ENCODE results near the gene TRAF3. TPM values are rescaled to one million over a fixed set of nuclear protein-coding genes. Genes with fewer than 3 reads are reported as not detected.

Gene TRAF3
- total RNA-seq, 2 experiments from 2014 or later, result 68.8 to 73.6 TPM

GRCh38 chr14:102738373-102739189 is 38.7 kb upstream of the TRAF3 start:
- ChIA-PET CTCF (no interaction called here), POLR2A (no interaction called here)
- Mint-ChIP-seq H3K4me1 (ENCODE audit: low read depth) (no peaks in the 10 kb centered on the region), H3K27ac (no peak overlapping the region), H3K9me3 (peaks cover 7% of the 10 kb centered on the region), H3K27me3 (no peaks in the 10 kb centered on the region), H3K4me3 (no peak overlapping the region), H3K36me3 (peaks cover 11% of the 10 kb centered on the region)
- no peak for DNase-seq
- intact Hi-C loops (cut with micrococcal nuclease), result no loop called here

GRCh38 chr14:102739190-102739469 is 38.1 kb upstream of the TRAF3 start:
- POLR2A ChIA-PET, result no interaction called here
- H3K27ac Mint-ChIP-seq, result no peak overlapping the region
- no peaks in the 10 kb centered on the region for H3K27me3 Mint-ChIP-seq
- intact Hi-C loops (cut with micrococcal nuclease), result no loop called here
- H3K36me3 Mint-ChIP-seq, result peaks cover 12% of the 10 kb centered on the region
- CTCF ChIA-PET, result no interaction called here
- peaks cover 7% of the 10 kb centered on the region for H3K9me3 Mint-ChIP-seq
- no peaks in the 10 kb centered on the region for H3K4me1 Mint-ChIP-seq (ENCODE audit: low read depth)
- no peak overlapping the region for H3K4me3 Mint-ChIP-seq
- DNase-seq, result no peak

DNA sequence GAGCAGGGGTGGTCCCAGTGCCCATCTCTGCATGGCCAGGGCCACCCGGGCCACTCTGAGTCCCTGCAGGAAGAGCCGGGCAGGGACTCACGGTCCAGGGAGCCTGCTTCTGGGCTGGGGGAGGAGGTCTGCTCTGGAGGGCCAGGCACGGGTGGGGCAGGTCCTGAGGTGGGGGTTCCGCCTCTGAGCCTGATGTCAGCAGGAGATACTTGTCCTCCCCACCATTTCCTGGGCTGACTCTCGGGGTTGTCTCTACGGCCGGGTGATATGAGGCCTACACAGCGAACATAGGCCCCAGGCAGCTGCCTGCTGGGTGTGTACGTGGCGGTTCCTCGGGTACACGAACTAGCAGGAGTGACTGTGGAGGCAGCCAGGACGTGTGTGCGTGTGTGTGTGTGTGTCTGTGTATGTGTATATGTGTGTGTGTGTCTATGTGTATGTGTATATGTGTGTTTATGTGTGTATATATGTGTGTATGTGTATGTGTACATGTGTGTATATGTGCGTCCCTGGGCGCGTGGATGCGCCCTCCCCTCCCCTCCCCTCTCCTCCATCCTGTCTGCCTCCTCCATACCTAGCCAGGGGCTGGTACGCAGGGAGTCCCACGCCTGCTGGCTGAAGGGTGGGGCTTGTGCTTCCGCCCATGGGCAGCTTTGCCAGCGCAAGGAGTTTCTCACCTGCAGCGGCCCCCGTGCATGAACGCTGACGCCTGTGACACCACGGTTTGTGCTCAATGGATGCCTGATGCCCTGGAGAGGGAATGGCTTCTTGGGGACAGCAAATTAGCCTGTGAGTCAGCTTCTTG is 30.4 kb upstream of the TRAF3 start:
- no peaks in the 10 kb centered on the region for H3K27me3 Mint-ChIP-seq

GRCh38 chr14:102748806-102749205 is 28.4 kb upstream of the TRAF3 start:
- Mint-ChIP-seq H3K27ac (no peak overlapping the region), H3K4me1 (ENCODE audit: low read depth) (no peaks in the 10 kb centered on the region), H3K27me3 (no peaks in the 10 kb centered on the region), H3K36me3 (no peaks in the 10 kb centered on the region), H3K4me3 (no peak overlapping the region), H3K9me3 (no peaks in the 10 kb centered on the region)
- intact Hi-C loops (cut with micrococcal nuclease), result no loop called here
- POLR2A ChIA-PET, result no interaction called here
- CTCF ChIA-PET, result no interaction called here
- no peak for DNase-seq

More for the DNA sequence above, 30.4 kb upstream of the TRAF3 start:
- no peak for DNase-seq
- H3K4me1 Mint-ChIP-seq (ENCODE audit: low read depth), result no peaks in the 10 kb centered on the region
- ChIA-PET CTCF (no interaction called here), POLR2A (no interaction called here)
- H3K9me3 Mint-ChIP-seq, result peaks cover 4% of the 10 kb centered on the region
- H3K36me3 Mint-ChIP-seq, result peaks cover 6% of the 10 kb centered on the region
- intact Hi-C loops (cut with micrococcal nuclease), result no loop called here
- H3K4me3 Mint-ChIP-seq, result no peak overlapping the region
- H3K27ac Mint-ChIP-seq, result no peak overlapping the region

DNA sequence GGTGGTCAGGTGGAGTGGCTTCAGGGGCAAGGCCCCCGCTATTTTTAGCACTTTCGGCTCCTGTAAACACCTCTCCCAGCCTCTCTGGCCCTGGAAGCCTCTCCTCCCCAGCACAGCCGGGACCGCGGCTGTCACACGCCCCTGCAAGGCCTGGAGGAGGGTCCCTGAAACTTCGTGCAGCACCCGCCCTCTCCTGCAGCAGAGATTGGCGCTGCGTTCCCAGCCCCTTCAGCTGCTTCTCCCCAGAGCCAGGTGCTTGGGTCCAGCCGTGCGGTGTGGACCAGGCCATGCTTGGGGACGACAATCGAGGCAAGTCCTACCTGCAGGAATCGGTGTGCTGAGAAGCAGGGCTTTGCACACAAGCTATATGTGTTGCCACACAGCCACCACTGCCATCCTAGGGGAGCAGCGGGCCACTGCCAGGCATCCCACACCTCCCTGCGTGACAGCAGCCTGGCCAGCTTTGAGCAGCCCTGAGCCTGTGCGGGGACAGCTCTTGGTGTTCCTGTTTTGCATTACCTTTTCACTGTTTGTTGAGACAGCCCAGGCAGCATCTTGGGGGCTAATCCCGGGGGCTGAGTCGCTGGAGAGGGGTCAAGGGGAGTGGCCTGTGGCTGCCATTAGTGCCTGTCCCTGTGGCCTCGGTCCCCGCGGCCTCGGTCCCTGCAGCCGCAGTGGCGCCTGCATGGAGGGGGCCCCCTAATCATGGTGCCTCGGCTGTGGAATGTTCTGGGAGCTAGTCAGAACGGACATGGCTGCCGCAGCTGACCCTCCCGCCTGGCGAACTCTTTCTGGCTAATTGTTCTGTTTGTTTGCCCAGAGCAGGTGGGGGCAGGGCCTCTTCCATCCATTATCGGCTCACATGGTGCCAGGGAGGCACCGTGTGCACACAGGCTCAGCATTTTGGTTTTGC is 27.6 kb upstream of the TRAF3 start:
- CTCF ChIA-PET, result no interaction called here
- Mint-ChIP-seq H3K27ac (no peak overlapping the region), H3K4me1 (ENCODE audit: low read depth) (peaks cover 2% of the 10 kb centered on the region), H3K36me3 (no peaks in the 10 kb centered on the region), H3K9me3 (no peaks in the 10 kb centered on the region), H3K27me3 (no peaks in the 10 kb centered on the region), H3K4me3 (no peak overlapping the region)
- no peak for DNase-seq
- intact Hi-C loops (cut with micrococcal nuclease), result no loop called here
- POLR2A ChIA-PET, result no interaction called here

- H3K4me3 Mint-ChIP-seq, result no peak overlapping the region
These were observed 26.9 kb upstream of the TRAF3 start for GRCh38 chr14:102750376-102750775.

GRCh38 chr14:102751088-102751487 is 26.2 kb upstream of the TRAF3 start:
- Mint-ChIP-seq H3K27ac (no peak overlapping the region), H3K27me3 (no peaks in the 10 kb centered on the region), H3K4me3 (no peak overlapping the region), H3K9me3 (no peaks in the 10 kb centered on the region), H3K36me3 (no peaks in the 10 kb centered on the region), H3K4me1 (ENCODE audit: low read depth) (peaks cover 2% of the 10 kb centered on the region)
- DNase-seq, result no peak
- POLR2A ChIA-PET, result no interaction called here
- intact Hi-C loops (cut with micrococcal nuclease), result no loop called here
- CTCF ChIA-PET, result interaction anchor here (0.6 kb wide), 1 partner anchor 105 kb away, joined by 3 read pairs; no protein-coding TSS in a partner anchor

More at GRCh38 chr14:102750376-102750775, 26.9 kb upstream of the TRAF3 start:
- Mint-ChIP-seq H3K9me3 (no peaks in the 10 kb centered on the region), H3K27ac (no peak overlapping the region), H3K27me3 (no peaks in the 10 kb centered on the region), H3K36me3 (no peaks in the 10 kb centered on the region), H3K4me1 (ENCODE audit: low read depth) (peaks cover 2% of the 10 kb centered on the region)
- ChIA-PET CTCF (no interaction called here), POLR2A (no interaction called here)
- intact Hi-C loops (cut with micrococcal nuclease), result no loop called here
- no peak for DNase-seq

- no peaks in the 10 kb centered on the region for H3K36me3 Mint-ChIP-seq
- POLR2A ChIA-PET, result no interaction called here
These were observed 24.9 kb upstream of the TRAF3 start for GRCh38 chr14:102752239-102752847.

DNA sequence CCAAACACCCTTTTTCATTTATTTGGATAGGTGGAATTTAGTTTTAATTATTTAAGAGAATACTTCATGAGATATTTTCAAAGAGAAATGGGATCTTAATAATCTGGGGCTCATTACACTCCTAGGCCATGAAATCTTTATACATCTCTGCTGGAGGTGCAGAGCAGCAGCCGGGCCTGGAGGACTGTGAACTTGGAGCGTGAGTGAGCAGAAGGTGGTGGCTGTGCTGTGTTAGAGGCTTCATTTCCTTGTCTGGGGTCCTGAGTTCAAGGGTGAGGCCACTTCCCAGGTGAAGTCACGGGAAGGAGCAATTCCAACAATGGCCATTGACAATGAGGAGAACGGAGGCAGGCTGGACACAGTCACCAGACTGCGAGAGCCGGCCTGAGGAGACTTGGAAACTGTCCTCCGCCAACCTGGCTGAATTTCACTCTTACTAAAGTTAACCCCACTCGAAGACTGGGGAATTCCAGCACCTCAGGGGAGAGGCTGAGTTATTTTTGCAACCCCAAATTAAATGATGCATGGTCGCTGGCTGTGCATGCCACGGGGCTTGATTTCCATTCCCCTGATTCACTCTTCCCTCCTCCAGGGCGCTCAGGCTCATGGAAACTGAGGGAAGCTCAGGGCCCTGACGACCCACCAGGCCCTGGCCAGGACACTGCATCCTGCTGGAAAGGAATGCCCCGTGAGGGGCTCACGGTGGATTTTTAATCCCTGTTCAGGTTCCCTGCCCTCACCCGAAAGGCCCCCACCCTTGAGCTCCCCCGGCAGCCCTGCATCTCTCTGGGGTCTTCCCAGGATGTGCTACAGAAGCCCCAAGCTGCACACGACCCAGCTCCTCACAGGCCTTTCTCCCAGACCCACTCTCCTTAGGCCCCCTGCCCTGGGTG is 22.6 kb upstream of the TRAF3 start:
- no peaks in the 10 kb centered on the region for H3K9me3 Mint-ChIP-seq
- DNase-seq, result no peak
- no peaks in the 10 kb centered on the region for H3K27me3 Mint-ChIP-seq
- ChIA-PET POLR2A (no interaction called here), CTCF (no interaction called here)
- H3K36me3 Mint-ChIP-seq, result no peaks in the 10 kb centered on the region
- intact Hi-C loops (cut with micrococcal nuclease), result no loop called here
- no peak overlapping the region for H3K27ac Mint-ChIP-seq
- H3K4me3 Mint-ChIP-seq, result no peak overlapping the region
- H3K4me1 Mint-ChIP-seq (ENCODE audit: low read depth), result peaks cover 2% of the 10 kb centered on the region

More at GRCh38 chr14:102752239-102752847, 24.9 kb upstream of the TRAF3 start:
- no peaks in the 10 kb centered on the region for H3K27me3 Mint-ChIP-seq
- no peak overlapping the region for H3K4me3 Mint-ChIP-seq
- intact Hi-C loops (cut with micrococcal nuclease), result no loop called here
- no peaks in the 10 kb centered on the region for H3K9me3 Mint-ChIP-seq
- DNase-seq, result no peak
- H3K27ac Mint-ChIP-seq, result no peak overlapping the region
- CTCF ChIA-PET, result no interaction called here
- H3K4me1 Mint-ChIP-seq (ENCODE audit: low read depth), result peaks cover 2% of the 10 kb centered on the region

DNA sequence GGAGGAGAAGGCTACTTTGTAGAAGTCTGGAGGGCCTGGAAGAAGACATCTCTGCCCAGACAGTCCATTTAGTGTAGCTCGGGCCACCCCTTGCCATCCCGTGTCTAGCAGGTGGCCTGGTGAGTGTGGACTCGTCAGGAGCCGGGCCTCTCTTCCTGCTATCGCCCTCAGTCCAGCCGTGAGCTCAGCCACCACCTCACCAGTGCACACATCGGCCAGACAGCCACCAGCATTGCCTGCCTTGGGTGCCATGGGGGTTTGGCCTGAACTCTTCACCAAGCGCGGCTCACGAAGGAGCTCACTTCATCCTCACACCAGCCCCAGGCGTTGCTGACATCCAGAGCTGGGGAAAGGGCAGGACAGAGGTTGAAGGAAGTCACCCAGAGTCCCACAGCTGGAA is 19.6 kb upstream of the TRAF3 start:
- Mint-ChIP-seq H3K36me3 (no peaks in the 10 kb centered on the region), H3K9me3 (no peaks in the 10 kb centered on the region), H3K27me3 (peaks cover 7% of the 10 kb centered on the region), H3K4me1 (ENCODE audit: low read depth) (peaks cover 2% of the 10 kb centered on the region), H3K27ac (no peak overlapping the region), H3K4me3 (no peak overlapping the region)
- DNase-seq, result no peak
- POLR2A ChIA-PET, result no interaction called here
- CTCF ChIA-PET, result no interaction called here
- intact Hi-C loops (cut with micrococcal nuclease), result no loop called here

DNA sequence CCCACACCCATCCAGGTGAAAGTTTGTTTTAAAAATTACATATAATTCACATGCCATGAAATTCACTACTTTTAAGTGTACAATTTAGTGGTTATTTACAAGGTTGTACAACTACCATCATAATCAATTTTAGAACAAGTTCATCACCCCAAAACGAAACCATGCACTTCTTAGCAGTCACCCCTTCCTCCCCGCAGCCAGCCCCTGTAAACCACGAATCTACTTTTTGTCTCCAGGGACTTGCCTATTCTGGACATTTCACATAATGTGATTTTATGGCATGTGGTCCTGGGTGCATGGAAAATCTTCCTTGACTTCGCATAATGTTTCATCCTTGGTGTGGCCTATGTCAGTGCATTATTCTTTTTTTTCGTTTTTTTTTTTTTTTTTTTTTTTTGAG is 19.2 kb upstream of the TRAF3 start:
- POLR2A ChIA-PET, result no interaction called here
- peaks cover 7% of the 10 kb centered on the region for H3K27me3 Mint-ChIP-seq
- peaks cover 2% of the 10 kb centered on the region for H3K4me1 Mint-ChIP-seq (ENCODE audit: low read depth)
- H3K4me3 Mint-ChIP-seq, result no peak overlapping the region
- CTCF ChIA-PET, result no interaction called here
- intact Hi-C loops (cut with micrococcal nuclease), result no loop called here
- H3K9me3 Mint-ChIP-seq, result no peaks in the 10 kb centered on the region
- no peak for DNase-seq
- no peak overlapping the region for H3K27ac Mint-ChIP-seq
- no peaks in the 10 kb centered on the region for H3K36me3 Mint-ChIP-seq

Data from activated CD4-positive, alpha-beta memory T cell treated with anti-CD3 and anti-CD28 coated beads for 36 hours (primary cell).